HG03103 (cell line): Measurements from ENCODE around the gene PRDM2.
"Not testable (repeated sequence)": the region's sequence is repeated elsewhere in the genome, so short reads cannot be mapped to it uniquely, and the experiment has no call there.

Experiments used
- ATAC-seq: cut with Tn5 transposase; IDR thresholded peaks from one replicate; pipeline ENCODE4 v1.9.1; 2021; ENCODE audit warnings: low read depth; ENCODE audit not compliant: unreplicated experiment

Gene PRDM2, protein sequence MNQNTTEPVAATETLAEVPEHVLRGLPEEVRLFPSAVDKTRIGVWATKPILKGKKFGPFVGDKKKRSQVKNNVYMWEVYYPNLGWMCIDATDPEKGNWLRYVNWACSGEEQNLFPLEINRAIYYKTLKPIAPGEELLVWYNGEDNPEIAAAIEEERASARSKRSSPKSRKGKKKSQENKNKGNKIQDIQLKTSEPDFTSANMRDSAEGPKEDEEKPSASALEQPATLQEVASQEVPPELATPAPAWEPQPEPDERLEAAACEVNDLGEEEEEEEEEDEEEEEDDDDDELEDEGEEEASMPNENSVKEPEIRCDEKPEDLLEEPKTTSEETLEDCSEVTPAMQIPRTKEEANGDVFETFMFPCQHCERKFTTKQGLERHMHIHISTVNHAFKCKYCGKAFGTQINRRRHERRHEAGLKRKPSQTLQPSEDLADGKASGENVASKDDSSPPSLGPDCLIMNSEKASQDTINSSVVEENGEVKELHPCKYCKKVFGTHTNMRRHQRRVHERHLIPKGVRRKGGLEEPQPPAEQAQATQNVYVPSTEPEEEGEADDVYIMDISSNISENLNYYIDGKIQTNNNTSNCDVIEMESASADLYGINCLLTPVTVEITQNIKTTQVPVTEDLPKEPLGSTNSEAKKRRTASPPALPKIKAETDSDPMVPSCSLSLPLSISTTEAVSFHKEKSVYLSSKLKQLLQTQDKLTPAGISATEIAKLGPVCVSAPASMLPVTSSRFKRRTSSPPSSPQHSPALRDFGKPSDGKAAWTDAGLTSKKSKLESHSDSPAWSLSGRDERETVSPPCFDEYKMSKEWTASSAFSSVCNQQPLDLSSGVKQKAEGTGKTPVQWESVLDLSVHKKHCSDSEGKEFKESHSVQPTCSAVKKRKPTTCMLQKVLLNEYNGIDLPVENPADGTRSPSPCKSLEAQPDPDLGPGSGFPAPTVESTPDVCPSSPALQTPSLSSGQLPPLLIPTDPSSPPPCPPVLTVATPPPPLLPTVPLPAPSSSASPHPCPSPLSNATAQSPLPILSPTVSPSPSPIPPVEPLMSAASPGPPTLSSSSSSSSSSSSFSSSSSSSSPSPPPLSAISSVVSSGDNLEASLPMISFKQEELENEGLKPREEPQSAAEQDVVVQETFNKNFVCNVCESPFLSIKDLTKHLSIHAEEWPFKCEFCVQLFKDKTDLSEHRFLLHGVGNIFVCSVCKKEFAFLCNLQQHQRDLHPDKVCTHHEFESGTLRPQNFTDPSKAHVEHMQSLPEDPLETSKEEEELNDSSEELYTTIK (N-terminal part only)

GRCh38 chr1:13699936-13700520, at the start of gene PRDM2:
PRDM2 (plus strand) TSS chr1:13700188; CDS start chr1:13715606, 15,418 bp downstream.
- ATAC-seq = no peak

- no peak for ATAC-seq
Observed at GRCh38 chr1:13651279-13651678, 48.7 kb upstream of the PRDM2 start.

GRCh38 chr1:13652238-13652637, 47.8 kb upstream of the PRDM2 start:
- no peak for ATAC-seq

DNA sequence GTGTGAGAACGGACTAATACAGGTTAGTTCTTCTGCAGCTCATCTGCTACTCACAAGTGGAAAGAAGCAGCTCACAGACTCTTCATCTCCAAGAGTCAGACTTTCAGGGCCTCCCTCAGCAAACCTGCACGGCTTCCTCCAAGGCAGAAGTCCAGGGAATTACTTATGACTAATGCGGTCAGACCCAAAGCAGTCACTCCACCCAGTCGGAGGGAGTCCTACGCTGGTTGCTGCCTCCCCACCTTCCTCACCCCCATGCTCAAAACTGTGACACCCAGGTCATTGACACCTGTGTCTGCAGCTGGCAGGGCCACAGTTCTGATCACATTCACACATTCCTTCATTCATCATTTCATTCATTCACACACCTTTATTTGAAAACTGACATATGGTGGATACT, 38.4 kb upstream of the PRDM2 start:
- ATAC-seq = no peak

DNA sequence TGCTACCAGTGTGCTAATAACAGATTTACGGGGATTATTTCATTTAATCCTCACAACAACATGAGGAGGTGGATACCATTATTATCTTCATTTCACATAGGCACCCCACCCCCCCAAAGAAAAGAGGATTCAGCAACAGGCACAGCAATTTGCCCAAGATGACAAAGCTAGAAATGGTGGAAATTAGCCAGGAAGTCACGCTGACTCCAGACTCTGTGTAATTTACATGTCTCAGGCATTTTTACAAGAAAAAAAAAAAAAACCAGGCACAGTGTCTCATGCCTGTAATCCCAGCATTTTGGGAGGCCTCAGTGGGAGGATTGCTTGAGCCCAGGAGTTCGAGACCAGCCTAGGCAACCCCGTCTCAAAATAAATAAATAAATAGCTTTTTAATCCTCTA, 37.5 kb upstream of the PRDM2 start:
- no peak for ATAC-seq

DNA sequence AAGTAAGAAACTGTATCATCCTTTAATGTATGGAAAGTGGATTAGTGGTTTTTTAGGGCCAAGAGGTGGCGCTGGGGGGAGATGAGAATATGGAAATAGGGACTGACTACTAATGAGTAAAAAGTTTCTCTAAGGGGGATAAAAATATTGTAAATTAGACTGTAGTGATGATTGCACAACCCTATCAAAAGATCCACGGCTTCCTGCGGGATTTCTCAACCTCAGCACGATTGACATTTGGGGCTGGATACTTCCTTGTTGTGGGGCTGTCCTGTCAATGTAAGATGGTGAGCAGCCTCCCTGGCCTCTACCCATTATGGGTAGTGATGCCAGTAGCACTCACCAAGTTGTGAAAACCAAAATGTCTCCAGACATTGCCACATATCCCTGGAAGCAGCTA, 36.0 kb upstream of the PRDM2 start:
- ATAC-seq = no peak

DNA sequence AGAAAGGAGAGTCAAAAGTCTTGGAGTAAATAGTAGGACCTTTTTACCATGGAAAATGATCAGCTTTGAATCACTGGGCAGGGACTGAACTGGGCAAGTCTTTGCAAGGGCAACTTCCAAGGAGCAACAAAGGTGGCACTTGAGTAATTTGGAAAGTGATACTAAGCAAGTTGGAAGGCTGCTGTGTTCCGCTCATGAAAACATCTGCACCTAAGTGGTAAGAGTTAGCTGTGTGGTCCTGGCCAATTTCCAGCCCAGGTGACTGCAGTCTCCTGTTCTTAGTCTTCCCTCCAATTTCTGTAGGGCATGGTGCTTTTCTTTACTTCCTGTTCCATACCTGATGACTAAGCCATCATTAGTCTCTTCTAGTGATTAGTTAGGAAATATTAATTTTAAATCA, 35.5 kb upstream of the PRDM2 start:
- no peak for ATAC-seq

GRCh38 chr1:13666317-13666716, 33.7 kb upstream of the PRDM2 start:
- no peak for ATAC-seq

DNA sequence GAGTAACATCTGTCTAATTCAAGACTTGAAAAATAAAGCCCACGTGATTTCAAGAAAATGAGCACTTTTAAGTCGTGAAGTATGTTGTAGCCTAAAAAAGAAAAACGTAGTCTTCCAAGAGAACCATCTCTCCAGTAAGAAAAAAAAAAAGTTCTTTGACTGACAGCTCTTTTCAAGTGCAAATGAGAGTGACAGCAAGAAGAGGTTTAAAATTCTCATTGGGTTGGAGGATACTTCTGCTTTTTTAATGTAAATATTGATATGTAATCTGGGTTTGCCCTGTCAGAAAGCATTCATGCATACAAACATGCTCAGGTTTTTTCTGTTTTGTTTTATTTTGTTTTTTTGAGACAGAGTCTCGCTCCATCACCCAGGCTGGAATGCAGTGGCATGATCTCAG, 32.3 kb upstream of the PRDM2 start:
- no peak for ATAC-seq

- ATAC-seq = no peak
Observed at GRCh38 chr1:13674377-13674776, 25.6 kb upstream of the PRDM2 start.

GRCh38 chr1:13675151-13675651, 24.8 kb upstream of the PRDM2 start:
- ATAC-seq = no peak

- no peak for ATAC-seq
Observed at GRCh38 chr1:13677896-13678295, 22.1 kb upstream of the PRDM2 start.

- no peak for ATAC-seq
Observed at GRCh38 chr1:13679651-13680050, 20.3 kb upstream of the PRDM2 start.

- not testable (repeated sequence) for ATAC-seq
Observed at GRCh38 chr1:13680609-13681008, 19.4 kb upstream of the PRDM2 start.

DNA sequence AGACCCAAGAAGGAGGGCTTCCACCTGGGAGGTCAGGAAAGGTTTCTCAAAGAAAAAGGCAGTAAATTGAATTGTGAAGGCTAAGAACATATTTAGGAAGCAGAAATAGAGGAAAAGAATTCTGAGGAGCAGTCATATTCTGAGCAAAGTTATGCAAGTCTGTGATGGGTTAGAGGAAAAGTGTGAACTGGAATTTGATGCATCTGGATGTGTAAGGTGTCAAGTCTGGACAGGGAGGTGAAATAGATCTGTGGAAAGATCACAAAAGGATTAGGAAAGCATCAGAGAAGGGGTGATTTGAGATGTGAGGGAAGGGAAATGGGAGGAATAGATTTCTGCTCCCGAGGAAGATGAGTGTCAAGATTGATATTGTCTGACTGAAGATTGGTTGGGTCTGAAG, 18.1 kb upstream of the PRDM2 start:
- no peak for ATAC-seq

DNA sequence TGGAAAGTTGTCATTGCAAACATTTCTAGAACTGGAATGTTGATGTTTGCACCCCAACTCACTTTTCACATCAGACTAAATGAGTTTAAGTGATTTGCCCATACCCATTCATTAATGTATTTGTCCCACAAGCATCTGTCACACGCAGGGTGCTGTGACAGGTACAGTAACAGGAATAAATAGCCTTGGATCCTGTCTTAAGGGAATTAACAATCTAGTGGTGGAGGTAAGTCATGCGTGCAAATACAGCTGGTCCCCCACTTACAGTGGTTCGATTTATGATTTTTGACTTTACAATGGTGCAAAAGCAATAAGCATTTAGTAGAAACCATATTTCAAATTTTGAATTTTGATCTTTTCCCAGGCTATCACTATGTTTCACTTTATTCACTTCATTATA, 17.5 kb upstream of the PRDM2 start:
- ATAC-seq = no peak

DNA sequence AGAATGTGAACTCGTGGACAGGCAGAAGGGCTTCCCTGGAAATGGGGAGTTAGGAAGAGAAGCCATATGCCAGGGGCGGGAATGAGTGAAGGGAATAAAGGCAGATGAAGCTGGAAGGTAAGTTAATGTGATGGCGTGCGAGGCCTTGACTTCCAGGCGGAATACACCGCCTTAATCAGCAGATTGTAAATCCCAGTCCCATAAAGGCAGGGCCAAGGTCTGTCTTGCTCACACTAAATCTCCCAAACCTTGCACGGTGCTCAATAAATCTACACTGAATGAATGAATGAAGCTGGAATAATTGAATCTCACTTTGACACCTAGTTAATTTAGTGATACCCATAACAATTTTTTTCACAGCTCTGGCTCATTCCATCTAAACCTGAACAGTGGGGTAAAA, 16.8 kb upstream of the PRDM2 start:
- no peak for ATAC-seq

- ATAC-seq = no peak
Observed at GRCh38 chr1:13687151-13687715, 12.8 kb upstream of the PRDM2 start.

DNA sequence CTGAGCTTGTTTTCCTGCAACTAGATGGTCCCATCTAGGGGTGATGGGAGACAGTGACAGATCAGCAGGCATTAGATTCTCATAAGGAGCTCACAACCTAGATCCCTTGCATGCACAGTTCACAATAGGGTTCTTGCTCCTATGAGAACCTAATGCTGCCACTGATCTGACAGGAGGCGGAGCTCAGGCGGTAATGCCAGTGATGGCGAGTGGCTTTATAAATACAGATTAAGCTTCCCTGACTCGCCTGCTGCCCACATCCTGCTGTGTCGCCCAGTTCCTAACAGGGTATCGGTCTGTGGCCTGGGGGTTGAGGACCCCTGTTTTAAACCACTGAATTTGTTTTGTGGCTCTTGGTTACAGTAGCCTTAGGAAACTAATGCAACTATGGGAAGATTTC, 6.9 kb upstream of the PRDM2 start:
- ATAC-seq = not testable (repeated sequence)
